Measurements from ENCODE around the gene MAP3K8.

The MAP3K8 gene

GRCh38 chr10:30433730-30434272, at the start of gene MAP3K8:
Gene MAP3K8, plus strand, starts transcription at chr10:30434184. Its CDS starts 4,755 bp downstream, at chr10:30438939.
- DNase-seq: peak; percentile 22

- DNase-seq: peak; percentile 84
Measured at GRCh38 chr10:30384701-30385201, 49.2 kb upstream of the MAP3K8 start.

- DNase-seq: no peak
Measured at GRCh38 chr10:30386801-30387588, 47.0 kb upstream of the MAP3K8 start.

GRCh38 chr10:30387646-30388243, 46.2 kb upstream of the MAP3K8 start:
- DNase-seq: no peak

- no peak for DNase-seq
Measured at GRCh38 chr10:30389543-30389942, 44.4 kb upstream of the MAP3K8 start.

- no peak for DNase-seq
Measured at GRCh38 chr10:30390207-30390606, 43.8 kb upstream of the MAP3K8 start.

- no peak for DNase-seq
Measured at GRCh38 chr10:30391266-30391665, 42.7 kb upstream of the MAP3K8 start.

- DNase-seq: peak; percentile 30
Measured at GRCh38 chr10:30392564-30392990, 41.4 kb upstream of the MAP3K8 start.

GRCh38 chr10:30396293-30396692, 37.7 kb upstream of the MAP3K8 start:
- DNase-seq: no peak

GRCh38 chr10:30396698-30397097, 37.3 kb upstream of the MAP3K8 start:
- DNase-seq: no peak

GRCh38 chr10:30398193-30398592, 35.8 kb upstream of the MAP3K8 start:
- no peak for DNase-seq

GRCh38 chr10:30398788-30399187, 35.2 kb upstream of the MAP3K8 start:
- no peak for DNase-seq

- DNase-seq: no peak
Measured at GRCh38 chr10:30403494-30403893, 30.5 kb upstream of the MAP3K8 start.

GRCh38 chr10:30404540-30404939, 29.4 kb upstream of the MAP3K8 start:
- DNase-seq: no peak

GRCh38 chr10:30411263-30411662, 22.7 kb upstream of the MAP3K8 start:
- no peak for DNase-seq

GRCh38 chr10:30412901-30413300, 21.1 kb upstream of the MAP3K8 start:
- no peak for DNase-seq

- DNase-seq: no peak
Measured at GRCh38 chr10:30413996-30414576, 19.9 kb upstream of the MAP3K8 start.

- no peak for DNase-seq
Measured at GRCh38 chr10:30415593-30415992, 18.4 kb upstream of the MAP3K8 start.

- peak; percentile 41 for DNase-seq
Measured at GRCh38 chr10:30417301-30417700, 16.7 kb upstream of the MAP3K8 start.

- DNase-seq: no peak
Measured at GRCh38 chr10:30420266-30420665, 13.7 kb upstream of the MAP3K8 start.

- DNase-seq: no peak
Measured at GRCh38 chr10:30420766-30421165, 13.2 kb upstream of the MAP3K8 start.

GRCh38 chr10:30422151-30422695, 11.8 kb upstream of the MAP3K8 start:
- DNase-seq: no peak

- no peak for DNase-seq
Measured at GRCh38 chr10:30422981-30423654, 10.9 kb upstream of the MAP3K8 start.

Measured in NCI-H2171 treated with DMSO at 0.1 percent for 48 hours (cell line).